Type B pancreatic cell (in vitro differentiated cells): ENCODE data around the gene TPRA1. TPM values are rescaled to one million over a fixed set of nuclear protein-coding genes. Genes with fewer than 3 reads are reported as not detected.

Experiments used
- microRNA-seq: library from miRNA; unstranded; fragments of <30 nt; microRNA quantifications from one replicate; pipeline ENCODE4, GENCODE V29; 2020
- total RNA-seq: library from RNA; stranded (reverse); gene quantifications from 2 replicates; pipeline ENCODE4 v1.2.1, GENCODE V29; 2021; ENCODE audit warnings: low replicate concordance

The TPRA1 gene
- total RNA-seq, 1 donor from 2014 or later, result 35.2 TPM

Small RNA genes within 50 kb of the gene (microRNA-seq; reads per million reads assigned to microRNA genes)
- gene MIR6825 (not detected), gene MIR7976 (3.6 reads per million, percentile 9 among the genes with 10 or more reads in this experiment)

Other genes with a start within 250 kb of the TPRA1 start
- 51.9 and 118 TPM in 2 replicates for gene MCM2, start 7.7 kb upstream of the TPRA1 start, total RNA-seq
- gene PODXL2, start 38.5 kb upstream of the TPRA1 start, total RNA-seq, result 24.8 and 48.9 TPM in 2 replicates
- gene ABTB1, start 82.2 kb upstream of the TPRA1 start, total RNA-seq, result 11.6 and 17.8 TPM in 2 replicates
- 9.4 and 28.8 TPM in 2 replicates for gene MGLL, start 231.8 kb upstream of the TPRA1 start, total RNA-seq